Measurements from ENCODE around the gene PTPRK.

Gene PTPRK

DNA sequence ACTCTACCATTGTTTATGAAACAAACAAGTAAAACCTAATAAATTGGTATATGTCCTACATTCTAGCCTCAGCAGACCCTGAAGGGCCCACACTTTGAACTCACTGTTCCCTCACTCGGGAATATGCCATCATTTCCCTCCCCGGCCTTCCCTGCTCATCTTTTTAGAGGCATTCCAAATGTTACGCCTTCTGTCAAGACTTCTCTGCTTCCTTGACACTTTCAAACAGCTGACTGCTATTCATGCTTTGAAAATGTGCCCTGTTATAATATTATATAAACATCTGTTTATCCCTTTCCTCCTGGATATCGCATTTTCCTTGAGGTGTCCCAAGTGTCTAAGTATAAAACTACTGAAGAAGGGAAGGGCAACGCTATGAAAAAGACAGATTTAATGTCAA, 370.0 kb downstream of the PTPRK start:
- H3K27me3 ChIP-seq, result no peaks in the 10 kb centered on the region
- DNase-seq, result no peak
- no peak for TF ChIP-seq CTCF (IDR thresholded peaks at IDR 0.05)
- H3K4me3 ChIP-seq, result no peak overlapping the region
- H3K4me1 ChIP-seq, result no peaks in the 10 kb centered on the region
- no peaks in the 10 kb centered on the region for H3K9me3 ChIP-seq
- no peaks in the 10 kb centered on the region for H3K36me3 ChIP-seq
- intact Hi-C loops (cut with DNase I; ENCODE audit: low total_unique reads), result no loop called here
- H3K27ac ChIP-seq, result no peak overlapping the region

DNA sequence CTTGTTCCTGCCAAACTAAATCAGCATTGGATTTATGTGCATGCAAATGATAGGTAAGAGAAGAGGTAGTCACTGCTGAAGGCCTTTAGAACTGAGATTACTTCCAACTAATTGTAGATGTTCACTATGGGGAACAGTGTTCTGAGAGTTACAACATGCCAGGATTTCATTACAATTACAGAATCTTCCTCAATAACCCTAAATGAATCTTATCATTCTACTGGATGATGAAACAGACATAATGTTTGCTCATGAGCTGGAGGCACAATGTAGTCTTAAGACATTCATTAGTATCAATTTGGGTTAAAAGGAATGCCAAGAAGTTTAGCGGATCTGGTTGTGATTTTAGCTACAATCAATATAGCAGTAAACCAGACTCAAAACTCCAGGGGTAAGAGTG, 370.6 kb downstream of the PTPRK start:
- intact Hi-C loops (cut with DNase I; ENCODE audit: low total_unique reads), result no loop called here
- Histone ChIP-seq H3K9me3 (no peaks in the 10 kb centered on the region), H3K36me3 (no peaks in the 10 kb centered on the region), H3K27ac (no peak overlapping the region), H3K27me3 (no peaks in the 10 kb centered on the region), H3K4me3 (no peak overlapping the region), H3K4me1 (no peaks in the 10 kb centered on the region)
- no peak for DNase-seq
- TF ChIP-seq CTCF (IDR thresholded peaks at IDR 0.05), result no peak

GRCh38 chr6:128144320-128144719, 376.1 kb downstream of the PTPRK start:
- intact Hi-C loops (cut with DNase I; ENCODE audit: low total_unique reads), result no loop called here
- no peaks in the 10 kb centered on the region for H3K9me3 ChIP-seq
- peaks cover 0 to 7% (median 3%) of the 10 kb centered on the region in 4 donors for H3K4me1 ChIP-seq
- H3K4me3 ChIP-seq, result no peak overlapping the region
- no peaks in the 10 kb centered on the region for H3K27me3 ChIP-seq
- no peak overlapping the region for H3K27ac ChIP-seq
- no peak for TF ChIP-seq CTCF (IDR thresholded peaks at IDR 0.05)
- H3K36me3 ChIP-seq, result no peaks in the 10 kb centered on the region
- no peak for DNase-seq

DNA sequence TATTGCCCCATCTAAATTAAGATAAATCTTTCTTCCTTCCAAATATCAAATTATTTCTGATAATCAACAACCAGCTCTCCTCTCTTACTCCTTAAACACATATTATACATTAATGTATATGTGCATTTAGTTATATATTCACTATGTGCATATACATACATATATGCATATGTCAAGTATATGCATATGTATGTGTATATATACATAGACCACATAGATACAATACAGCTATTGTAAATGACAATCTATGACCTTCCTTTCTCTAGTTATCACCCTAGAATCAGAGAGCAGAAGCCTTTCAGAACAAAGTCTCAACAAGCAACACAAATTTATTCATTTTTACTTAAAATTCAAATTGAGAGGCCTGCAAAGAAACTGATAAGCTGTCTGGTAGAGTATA, 378.5 kb downstream of the PTPRK start:
- Histone ChIP-seq H3K9me3 (no peaks in the 10 kb centered on the region), H3K4me3 (no peak overlapping the region), H3K27me3 (no peaks in the 10 kb centered on the region), H3K27ac (no peak overlapping the region), H3K36me3 (no peaks in the 10 kb centered on the region), H3K4me1 (peaks cover 0 to 10% (median 3%) of the 10 kb centered on the region in 4 donors)
- intact Hi-C loops (cut with DNase I; ENCODE audit: low total_unique reads), result no loop called here
- no peak for DNase-seq
- TF ChIP-seq CTCF (IDR thresholded peaks at IDR 0.05), result no peak

DNA sequence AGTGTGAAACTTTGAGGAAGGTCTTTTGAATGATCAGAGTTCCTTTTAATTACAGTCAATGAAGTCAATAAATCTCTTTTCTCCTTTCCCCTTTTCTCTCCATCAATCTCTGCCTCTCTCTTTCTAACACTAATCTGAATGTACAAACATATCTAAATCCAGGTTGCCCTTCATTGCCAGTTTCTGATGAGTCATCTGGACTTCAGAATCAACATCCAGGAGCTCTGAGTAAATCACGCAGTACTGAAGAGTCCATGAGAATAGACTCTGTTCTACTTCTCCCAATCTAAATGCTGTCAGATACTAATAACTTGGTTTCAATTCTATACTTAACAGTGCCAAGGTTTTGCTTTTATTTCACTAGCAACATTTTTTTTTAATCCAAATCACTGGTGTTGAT, 380.9 kb downstream of the PTPRK start:
- intact Hi-C loops (cut with DNase I; ENCODE audit: low total_unique reads), result no loop called here
- no peak for TF ChIP-seq CTCF (IDR thresholded peaks at IDR 0.05)
- H3K4me3 ChIP-seq, result no peak overlapping the region
- no peak for DNase-seq
- H3K4me1 ChIP-seq, result peaks cover 0 to 10% (median 3%) of the 10 kb centered on the region in 4 donors
- H3K27ac ChIP-seq, result no peak overlapping the region
- no peaks in the 10 kb centered on the region for H3K9me3 ChIP-seq
- H3K36me3 ChIP-seq, result no peaks in the 10 kb centered on the region
- H3K27me3 ChIP-seq, result no peaks in the 10 kb centered on the region

- no peak for DNase-seq
- Histone ChIP-seq H3K4me3 (no peak overlapping the region), H3K9me3 (no peaks in the 10 kb centered on the region), H3K27ac (no peak overlapping the region), H3K36me3 (no peaks in the 10 kb centered on the region), H3K4me1 (peaks cover 0 to 10% (median 3%) of the 10 kb centered on the region in 4 donors), H3K27me3 (no peaks in the 10 kb centered on the region)
- intact Hi-C loops (cut with DNase I; ENCODE audit: low total_unique reads), result no loop called here
- no peak for TF ChIP-seq CTCF (IDR thresholded peaks at IDR 0.05)
Observed at GRCh38 chr6:128138694-128139093, 381.7 kb downstream of the PTPRK start.

Measured in tibial artery (tissue), 4 donors.